ENCODE measurements around the gene CNTNAP2. TPM values are rescaled to one million over a fixed set of nuclear protein-coding genes. Genes with fewer than 3 reads are reported as not detected.

The CNTNAP2 gene
- total RNA-seq, 1 experiment from 2014 or later = 64.5 TPM

- Mint-ChIP-seq H3K9me3 (no peaks in the 10 kb centered on the region), H3K4me1 (no peaks in the 10 kb centered on the region), H3K4me3 (no peak overlapping the region), H3K36me3 (ENCODE audit: insufficient read depth in 1 of 3, low read depth in 3 of 3) (no peaks in the 10 kb centered on the region), H3K27me3 (ENCODE audit: low read depth) (no peaks in the 10 kb centered on the region), H3K27ac (no peak overlapping the region)
- no peak overlapping the region for H3K14ac ChIP-seq (ENCODE audit: insufficient read depth, low read length)
- no peaks in the 10 kb centered on the region for H3K79me2 ChIP-seq (ENCODE audit: insufficient read depth, low read length)
- H3K27ac ChIP-seq (ENCODE audit: insufficient read length, low read depth, low read length) = no peak overlapping the region
- H3K4ac ChIP-seq (ENCODE audit: low read depth, low read length) = no peak overlapping the region
- H3K27me3 ChIP-seq (ENCODE audit: insufficient read depth, low read length) = no peaks in the 10 kb centered on the region
- no peak overlapping the region for H2BK12ac ChIP-seq (ENCODE audit: insufficient read length, low read depth, low read length)
- H3K79me1 ChIP-seq (ENCODE audit: insufficient read depth, low read depth, low read length, poor library complexity, severe bottlenecking) = no peaks in the 10 kb centered on the region
- H3K18ac ChIP-seq (ENCODE audit: insufficient read length, low read depth, low read length) = no peak overlapping the region
- DNase-seq = no peak
- TF ChIP-seq CTCF (conservative IDR thresholded peaks at IDR 0.05) = no peak
- no peak overlapping the region for H4K8ac ChIP-seq (replicated peaks; ENCODE audit: insufficient read length, low read depth, low read length)
- no peak overlapping the region for H3T11ph ChIP-seq (ENCODE audit: low read length)
- H2BK15ac ChIP-seq (ENCODE audit: low read depth, low read length) = no peak overlapping the region
- H3K23me2 ChIP-seq (ENCODE audit: insufficient read length, low read depth, low read length, poor library complexity, severe bottlenecking) = no peaks in the 10 kb centered on the region
- H4K91ac ChIP-seq (ENCODE audit: insufficient read length, low read depth, low read length) = no peak overlapping the region
- no peaks in the 10 kb centered on the region for H3K9me3 ChIP-seq (ENCODE audit: control insufficient read depth, low read depth, low read length)
- H3K56ac ChIP-seq (ENCODE audit: insufficient read length, low read depth, low read length) = no peak overlapping the region
- H2BK120ac ChIP-seq (ENCODE audit: low read depth, low read length, poor library complexity, severe bottlenecking) = no peak overlapping the region
- no peak overlapping the region for H3K23ac ChIP-seq (ENCODE audit: insufficient read length, low read depth, low read length)
- no peak overlapping the region for H2AK5ac ChIP-seq (ENCODE audit: insufficient read length, low read length)
- whole genome bisulfite sequencing (ENCODE audit: extremely low coverage, insufficient read length, low lambda C conversion rate) = no CpG with 5 or more reads among the region's 1 CpG
- no peak overlapping the region for H2BK5ac ChIP-seq (ENCODE audit: insufficient read length, low read length)
- H3K4me1 ChIP-seq (ENCODE audit: insufficient read depth, low read length) = no peaks in the 10 kb centered on the region
- no peak overlapping the region for H3K4me2 ChIP-seq (ENCODE audit: insufficient read depth, insufficient read length, low read length)
- no peak overlapping the region for H4K5ac ChIP-seq (ENCODE audit: insufficient read length, low read depth, low read length)
- H3K9ac ChIP-seq (ENCODE audit: extremely low read depth, insufficient read length, low read length) = no peak overlapping the region
- no peak overlapping the region for H2BK20ac ChIP-seq (ENCODE audit: low read depth, low read length, poor library complexity, severe bottlenecking)
- H2AFZ ChIP-seq (ENCODE audit: low read length) = no peak overlapping the region
- no peaks in the 10 kb centered on the region for H4K20me1 ChIP-seq (ENCODE audit: control insufficient read depth, insufficient read depth, insufficient read length)
These were observed 596.6 kb downstream of the CNTNAP2 start for GRCh38 chr7:146713205-146713604.
